GM13977 (cell line): ENCODE data around the gene ABCB6.

Experiments used
- DNase-seq: peaks from one replicate; pipeline ENCODE4 v3.0.0; 2012; ENCODE audit warnings: low spot score
- CTCF ChIP-seq: IDR thresholded peaks from 2 replicates; pipeline ENCODE4 v1.5.1; 2012; ENCODE audit warnings: mild to moderate bottlenecking, control low read depth; ENCODE audit not compliant: insufficient read depth; ENCODE audit errors: extremely low read depth, missing control alignments
- in situ Hi-C: fragments of 300-500 bp; cut with MboI; formaldehyde crosslinking; loops from one replicate; pipeline ENCODE4 v1.12.0; 2022; ENCODE audit warnings: low sequenced_read_pairs, low pct_unique_long_range_greater_than_20kb, mixed read lengths, inconsistent platforms; ENCODE audit not compliant: unreplicated experiment

Gene ABCB6

GRCh38 chr2:219245148-219245898 is 26.6 kb upstream of the ABCB6 start, which contains the start of the genes GLB1L and STK16:
Gene GLB1L (minus strand): TSS chr2:219245444. CDS start chr2:219243573, 1,871 bp downstream.
Gene STK16 (plus strand): TSS chr2:219245479. CDS start chr2:219246000, 521 bp downstream.
- in situ Hi-C loops: no loop called here
- TF ChIP-seq CTCF: no peak
- peak; percentile 94 for DNase-seq

- in situ Hi-C loops: no loop called here
- no peak for TF ChIP-seq CTCF
- no peak for DNase-seq
Measured at GRCh38 chr2:219244789-219245147, 26.0 kb upstream of the ABCB6 start.

- DNase-seq: no peak
- no peak for TF ChIP-seq CTCF
- in situ Hi-C loops: no loop called here
Measured at GRCh38 chr2:219243291-219243761, 24.6 kb upstream of the ABCB6 start.

GRCh38 chr2:219234331-219234730 is 15.6 kb upstream of the ABCB6 start:
- TF ChIP-seq CTCF: no peak
- in situ Hi-C loops: no loop called here
- DNase-seq: no peak

- DNase-seq: peak; percentile 53
- in situ Hi-C loops: no loop called here
- TF ChIP-seq CTCF: no peak
Measured at GRCh38 chr2:219230059-219230540, 11.3 kb upstream of the ABCB6 start.

- no peak for TF ChIP-seq CTCF
Measured at GRCh38 chr2:219229305-219230058, 10.7 kb upstream of the ABCB6 start, which contains the start of the genes ANKZF1 and ATG9A. Gene ANKZF1 (plus strand): TSS chr2:219229806. CDS start chr2:219230258, 452 bp downstream. Gene ATG9A (minus strand): TSS chr2:219229636. CDS start chr2:219228024, 1,612 bp downstream.

More at GRCh38 chr2:219229305-219230058, 10.7 kb upstream of the ABCB6 start, which contains the start of the genes ANKZF1 and ATG9A:
- in situ Hi-C loops: no loop called here
- peak; percentile 99 for DNase-seq
